ENCODE results near the gene NFKBIL1. TPM values are rescaled to one million over a fixed set of nuclear protein-coding genes. Genes with fewer than 3 reads are reported as not detected.

The NFKBIL1 gene
- total RNA-seq, 4 donors from 2014 or later: 25.2 to 44.4 (median 28.5) TPM

DNA sequence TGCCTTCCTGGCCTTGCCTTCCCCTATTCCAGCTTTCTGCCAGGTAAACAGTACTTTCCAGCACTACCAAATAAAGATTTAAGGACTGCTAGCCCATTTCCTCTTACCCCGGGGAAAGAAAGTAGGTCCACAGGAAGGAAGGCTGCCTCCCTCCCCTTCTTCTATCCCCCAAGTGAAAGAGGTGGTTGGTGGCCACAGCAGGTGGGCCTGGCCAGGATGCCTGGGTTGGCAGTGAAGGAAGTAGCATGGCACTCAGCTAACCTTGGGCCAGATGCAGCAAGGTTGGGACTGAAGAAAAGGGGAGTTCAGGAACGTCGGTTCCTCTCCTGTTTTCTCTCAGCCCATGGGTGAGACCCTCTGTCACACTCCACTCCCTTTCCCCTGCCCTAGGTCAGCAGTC, 8.9 kb downstream of the NFKBIL1 start:
- TF ChIP-seq, protein P1, sequence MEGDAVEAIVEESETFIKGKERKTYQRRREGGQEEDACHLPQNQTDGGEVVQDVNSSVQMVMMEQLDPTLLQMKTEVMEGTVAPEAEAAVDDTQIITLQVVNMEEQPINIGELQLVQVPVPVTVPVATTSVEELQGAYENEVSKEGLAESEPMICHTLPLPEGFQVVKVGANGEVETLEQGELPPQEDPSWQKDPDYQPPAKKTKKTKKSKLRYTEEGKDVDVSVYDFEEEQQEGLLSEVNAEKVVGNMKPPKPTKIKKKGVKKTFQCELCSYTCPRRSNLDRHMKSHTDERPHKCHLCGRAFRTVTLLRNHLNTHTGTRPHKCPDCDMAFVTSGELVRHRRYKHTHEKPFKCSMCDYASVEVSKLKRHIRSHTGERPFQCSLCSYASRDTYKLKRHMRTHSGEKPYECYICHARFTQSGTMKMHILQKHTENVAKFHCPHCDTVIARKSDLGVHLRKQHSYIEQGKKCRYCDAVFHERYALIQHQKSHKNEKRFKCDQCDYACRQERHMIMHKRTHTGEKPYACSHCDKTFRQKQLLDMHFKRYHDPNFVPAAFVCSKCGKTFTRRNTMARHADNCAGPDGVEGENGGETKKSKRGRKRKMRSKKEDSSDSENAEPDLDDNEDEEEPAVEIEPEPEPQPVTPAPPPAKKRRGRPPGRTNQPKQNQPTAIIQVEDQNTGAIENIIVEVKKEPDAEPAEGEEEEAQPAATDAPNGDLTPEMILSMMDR (IDR thresholded peaks at IDR 0.05): no peak
- no peak for TF ChIP-seq POLR2A (IDR thresholded peaks at IDR 0.05)
- no peak for DNase-seq (ENCODE audit: low spot score in 2 of 2)
- intact Hi-C loops (cut with DNase I; ENCODE audit: low total_unique reads): no loop called here
- no peak overlapping the region for H3K4me3 ChIP-seq (ENCODE audit: low read depth, poor library complexity, severe bottlenecking)
- 65 to 91% methylated on average over 3 of the region's 3 CpGs for WGBS, 2 donors

DNA sequence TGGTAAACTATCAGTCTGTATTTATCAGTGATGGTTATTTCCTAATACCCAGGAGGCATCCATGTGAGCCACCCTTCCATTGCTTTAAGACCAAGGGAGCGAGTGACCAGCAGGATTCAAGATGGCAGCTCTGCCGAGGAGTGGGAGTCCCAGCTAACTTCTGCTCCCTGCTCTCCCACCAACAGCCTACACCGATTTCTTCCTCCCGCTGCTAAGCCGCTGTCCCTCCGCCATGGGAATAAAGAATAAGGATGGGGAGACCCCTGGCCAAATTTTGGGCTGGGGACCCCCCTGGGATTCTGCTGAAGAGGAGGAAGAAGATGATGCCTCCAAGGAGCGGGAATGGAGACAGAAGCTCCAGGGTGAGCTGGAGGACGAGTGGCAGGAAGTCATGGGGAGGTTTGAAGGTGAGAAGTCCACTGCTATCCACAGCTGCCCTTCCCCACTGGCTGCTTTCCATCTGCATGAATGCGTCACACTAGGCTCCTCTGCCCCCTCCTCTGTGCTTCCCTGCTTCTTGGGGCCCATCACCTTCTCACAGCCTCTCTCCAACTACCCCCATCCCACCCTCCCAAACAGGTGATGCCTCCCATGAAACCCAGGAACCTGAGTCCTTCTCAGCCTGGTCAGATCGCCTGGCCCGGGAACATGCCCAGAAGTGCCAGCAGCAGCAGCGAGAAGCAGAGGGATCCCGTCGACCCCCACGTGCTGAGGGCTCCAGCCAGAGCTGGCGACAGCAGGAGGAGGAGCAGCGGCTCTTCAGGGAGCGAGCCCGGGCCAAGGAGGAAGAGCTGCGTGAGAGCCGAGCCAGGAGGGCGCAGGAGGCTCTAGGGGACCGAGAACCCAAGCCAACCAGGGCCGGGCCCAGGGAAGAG, 10.3 kb downstream of the NFKBIL1 start:
- intact Hi-C loops (cut with DNase I; ENCODE audit: low total_unique reads): no loop called here
- no peak for DNase-seq (ENCODE audit: low spot score in 2 of 2)
- TF ChIP-seq POLR2A (IDR thresholded peaks at IDR 0.05): no peak
- TF ChIP-seq, protein P1 (IDR thresholded peaks at IDR 0.05): no peak
- 75 to 76% methylated on average over 24 of the region's 24 CpGs for WGBS, 2 donors
- H3K4me3 ChIP-seq (ENCODE audit: low read depth, poor library complexity, severe bottlenecking): no peak overlapping the region

DNA sequence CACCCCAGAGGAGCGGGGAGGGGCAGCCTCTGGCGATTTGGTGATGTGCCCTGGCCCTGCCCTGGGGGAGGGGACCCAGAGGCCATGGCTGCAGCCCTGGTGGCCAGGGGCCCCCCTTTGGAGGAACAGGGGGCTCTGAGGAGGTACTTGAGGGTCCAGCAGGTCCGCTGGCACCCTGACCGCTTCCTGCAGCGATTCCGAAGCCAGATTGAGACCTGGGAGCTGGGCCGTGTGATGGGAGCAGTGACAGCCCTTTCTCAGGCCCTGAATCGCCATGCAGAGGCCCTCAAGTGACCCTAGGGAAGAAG, 10.9 kb downstream of the NFKBIL1 start:
- no peak overlapping the region for H3K4me3 ChIP-seq (ENCODE audit: low read depth, poor library complexity, severe bottlenecking)
- intact Hi-C loops (cut with DNase I; ENCODE audit: low total_unique reads): no loop called here
- WGBS, 2 donors: 75 to 78% methylated on average over 8 of the region's 8 CpGs
- no peak for DNase-seq (ENCODE audit: low spot score in 2 of 2)
- TF ChIP-seq POLR2A (IDR thresholded peaks at IDR 0.05): no peak
- TF ChIP-seq, protein P1 (IDR thresholded peaks at IDR 0.05): no peak

DNA sequence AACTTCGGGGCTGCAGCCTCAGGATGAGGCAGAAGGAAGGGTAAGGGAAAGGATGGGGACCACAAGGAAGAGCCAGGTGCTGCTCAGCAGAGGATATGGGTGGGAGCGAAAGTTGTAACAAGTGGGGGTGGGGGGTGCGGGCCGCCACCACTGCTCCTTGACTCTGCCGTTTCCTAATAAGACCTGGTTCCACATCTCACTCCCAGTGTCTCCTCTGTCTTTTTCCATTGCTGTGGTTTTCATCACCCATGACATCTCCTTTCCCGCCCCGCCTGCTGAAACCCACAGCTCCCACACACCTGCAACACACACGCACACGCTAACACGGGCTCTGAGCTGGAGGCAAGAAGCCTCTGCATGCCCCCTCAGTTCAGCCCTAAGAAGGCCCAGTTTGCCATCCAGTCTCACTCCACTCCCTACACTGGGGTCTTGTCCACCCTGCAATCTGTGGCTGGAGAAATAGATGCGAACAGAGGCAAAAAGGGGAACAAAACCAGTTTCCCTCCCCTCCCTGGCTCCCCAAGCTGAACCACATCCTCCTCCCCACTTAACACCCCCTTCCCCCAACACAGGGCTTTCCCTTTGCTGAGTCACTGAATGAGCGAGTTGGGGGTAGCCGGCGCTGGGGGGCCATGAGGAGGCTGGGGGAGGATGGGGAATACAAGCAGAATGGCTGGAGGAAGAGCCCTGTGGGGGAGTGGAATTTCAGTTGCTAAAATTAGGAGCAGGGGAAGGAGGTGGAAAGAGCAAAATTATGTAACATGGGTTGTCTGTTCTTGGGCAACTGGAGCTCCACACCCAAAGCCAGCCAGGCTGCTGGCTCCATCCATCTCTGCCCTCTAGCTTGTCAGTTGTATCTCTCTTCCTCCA, 11.5 kb downstream of the NFKBIL1 start:
- TF ChIP-seq POLR2A (IDR thresholded peaks at IDR 0.05): no peak
- TF ChIP-seq, protein P1 (IDR thresholded peaks at IDR 0.05): no peak
- DNase-seq (ENCODE audit: low spot score in 2 of 2): no peak
- WGBS, 2 donors: 78 to 79% methylated on average over 14 of the region's 14 CpGs
- H3K4me3 ChIP-seq (ENCODE audit: low read depth, poor library complexity, severe bottlenecking): no peak overlapping the region
- intact Hi-C loops (cut with DNase I; ENCODE audit: low total_unique reads): no loop called here

DNA sequence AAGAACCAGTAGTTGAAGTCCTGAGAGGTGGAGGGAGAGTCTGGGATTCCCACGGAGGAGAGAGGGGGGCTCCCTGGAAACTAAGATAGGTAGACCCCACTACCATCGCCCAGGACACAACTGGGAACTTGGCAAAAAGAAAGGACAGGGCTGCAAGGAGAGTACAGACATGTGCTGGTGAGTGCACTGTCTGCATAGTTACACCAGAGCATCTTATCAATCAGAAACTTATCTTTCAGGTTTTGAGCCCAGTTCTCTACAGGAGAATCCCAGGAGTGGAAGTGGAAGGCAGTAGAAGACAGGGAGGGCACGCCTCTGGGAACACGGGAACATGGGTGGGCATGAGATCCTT, 12.2 kb downstream of the NFKBIL1 start:
- intact Hi-C loops (cut with DNase I; ENCODE audit: low total_unique reads): no loop called here
- 67 to 69% methylated on average over 4 of the region's 4 CpGs for WGBS, 2 donors
- TF ChIP-seq, protein P1 (IDR thresholded peaks at IDR 0.05): no peak
- TF ChIP-seq POLR2A (IDR thresholded peaks at IDR 0.05): no peak
- no peak overlapping the region for H3K4me3 ChIP-seq (ENCODE audit: low read depth, poor library complexity, severe bottlenecking)
- no peak for DNase-seq (ENCODE audit: low spot score in 2 of 2)
